GM18909 (cell line): ENCODE measurements around the gene FHIT.
"Not testable (repeated sequence)": the region's sequence is repeated elsewhere in the genome, so short reads cannot be mapped to it uniquely, and the experiment has no call there.

Experiments
- ATAC-seq: cut with Tn5 transposase; IDR thresholded peaks from one replicate; pipeline ENCODE4 v1.9.1; 2021; ENCODE audit warnings: mild to moderate bottlenecking; ENCODE audit not compliant: unreplicated experiment, poor library complexity

FHIT gene

DNA sequence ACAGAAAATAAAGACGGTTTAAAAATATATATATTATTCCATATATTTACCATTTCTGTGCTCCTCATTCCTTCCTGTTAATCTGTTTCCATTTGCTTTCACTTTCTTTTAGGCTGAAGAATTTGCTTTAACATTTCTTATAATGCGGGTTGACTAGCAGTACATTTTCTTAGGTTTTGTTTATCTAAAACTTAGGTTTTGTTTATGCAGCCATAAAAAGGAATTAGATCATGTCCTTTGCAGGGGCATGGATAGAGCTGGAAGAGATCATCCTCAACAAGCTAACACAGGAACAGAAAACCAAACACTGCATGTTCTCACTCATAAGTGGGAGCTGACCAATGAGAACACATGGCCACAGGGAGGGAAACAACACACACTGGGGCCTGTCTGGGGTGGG is 578.1 kb downstream of the FHIT start:
- ATAC-seq, result no peak

DNA sequence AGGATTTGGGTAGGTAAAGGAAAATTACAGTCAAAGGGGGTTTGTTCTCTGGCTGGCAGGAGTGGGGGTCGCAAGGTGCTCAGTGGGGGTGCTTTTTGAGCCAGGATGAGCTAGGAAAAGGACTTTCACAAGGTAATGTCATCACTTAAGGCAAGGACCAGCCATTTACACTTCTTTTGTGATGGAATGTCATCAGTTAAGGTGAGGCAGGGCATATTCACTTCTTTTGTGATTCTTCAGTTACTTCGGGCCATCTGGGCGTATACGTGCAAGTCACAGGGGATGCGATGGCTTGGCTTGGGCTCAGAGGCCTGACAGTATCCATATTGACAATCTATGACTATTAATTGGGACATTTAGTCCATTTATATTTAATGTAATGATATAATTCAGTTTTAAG is 578.9 kb downstream of the FHIT start:
- ATAC-seq, result not testable (repeated sequence)

DNA sequence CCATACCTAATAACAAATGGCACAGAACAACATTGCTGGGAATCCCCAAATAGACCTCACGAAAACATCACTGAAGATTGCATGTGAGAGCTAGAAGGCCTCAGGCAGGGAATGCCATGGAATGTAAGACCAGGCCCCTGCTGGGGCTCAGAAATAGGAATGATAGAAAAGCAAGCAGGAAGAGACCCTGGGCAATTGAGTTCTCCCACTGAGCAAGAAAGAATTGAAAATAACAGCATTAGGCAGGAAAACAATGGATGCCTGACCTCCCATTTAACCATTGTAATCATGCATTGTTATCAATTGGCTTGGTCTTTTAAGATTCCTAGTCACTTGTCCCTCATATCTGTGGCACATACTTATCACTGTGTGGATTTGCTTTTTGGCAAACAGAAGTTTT is 581.6 kb downstream of the FHIT start:
- ATAC-seq, result no peak

DNA sequence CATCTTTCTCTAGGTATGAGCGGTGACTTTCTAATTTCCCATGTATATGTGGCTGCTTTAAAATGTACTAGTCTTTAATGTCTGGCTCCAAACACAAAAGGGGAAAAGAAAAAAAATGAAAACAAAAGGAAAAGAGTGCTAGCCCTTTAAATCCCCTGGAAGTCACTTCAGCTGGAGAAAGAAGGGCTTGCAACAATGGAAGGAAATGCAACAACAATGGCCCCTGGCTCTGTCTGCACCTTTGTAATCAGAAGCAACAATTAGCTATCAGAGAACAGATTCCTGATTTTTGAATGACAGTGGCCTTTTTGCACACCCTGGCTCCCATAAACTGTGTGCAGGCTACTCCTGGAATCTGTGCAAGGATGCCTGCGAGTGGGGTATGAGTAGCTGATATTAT is 591.2 kb downstream of the FHIT start:
- no peak for ATAC-seq

DNA sequence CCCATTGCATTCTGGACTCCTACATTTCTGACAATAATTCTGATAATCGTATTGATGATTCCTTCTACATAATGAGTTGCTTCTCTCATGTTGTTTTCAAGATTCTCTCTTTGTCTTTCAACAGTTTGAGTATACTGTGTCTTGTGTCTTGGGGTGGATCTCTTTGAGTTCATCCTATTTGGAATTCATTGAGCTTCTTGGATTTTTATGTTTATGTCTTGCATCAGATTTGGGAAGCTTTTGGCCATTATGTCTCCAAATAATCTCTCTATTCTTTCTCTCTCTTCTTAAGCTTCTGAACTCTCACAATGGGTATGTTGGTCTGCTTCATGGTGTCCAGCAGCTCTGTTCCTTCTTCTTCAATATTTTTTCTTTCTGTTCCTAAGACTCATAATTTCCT is 592.2 kb downstream of the FHIT start:
- no peak for ATAC-seq

DNA sequence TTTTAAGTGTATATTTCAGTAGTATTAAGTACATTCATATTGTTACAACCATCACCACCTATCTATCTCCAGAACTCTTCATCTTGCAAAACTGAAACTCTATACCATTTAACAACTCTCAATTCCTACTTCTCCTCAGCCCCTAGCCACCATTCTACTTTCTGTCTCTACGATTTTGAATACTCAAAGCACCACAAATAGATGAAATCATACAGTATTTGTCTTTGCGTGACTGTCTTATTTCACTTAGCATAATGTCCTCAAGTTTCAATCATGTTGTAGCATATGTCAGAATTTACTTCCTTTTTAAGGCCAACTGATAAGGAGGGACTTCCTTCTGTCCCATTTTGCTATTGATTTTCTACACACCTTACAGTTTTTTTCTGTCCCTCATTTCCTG is 593.3 kb downstream of the FHIT start:
- peak; percentile 94 for ATAC-seq

DNA sequence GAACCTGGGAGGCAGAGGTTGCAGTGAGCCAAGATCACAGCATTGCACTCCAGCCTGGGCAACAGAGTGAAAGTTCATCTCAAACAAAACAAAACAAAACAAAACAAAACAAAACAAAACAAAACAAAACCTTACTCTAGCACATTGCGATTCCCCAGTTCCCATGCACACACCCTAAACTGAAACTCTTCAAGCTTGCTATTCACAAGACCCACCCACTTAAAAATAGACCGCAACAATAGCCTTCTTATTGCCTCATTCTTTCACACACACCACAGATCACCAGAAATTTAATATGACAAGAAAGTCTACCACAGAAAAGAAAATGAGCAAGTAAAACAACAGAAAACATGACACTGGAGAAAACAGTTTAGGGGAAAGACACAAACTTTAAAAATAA is 598.4 kb downstream of the FHIT start:
- no peak for ATAC-seq

DNA sequence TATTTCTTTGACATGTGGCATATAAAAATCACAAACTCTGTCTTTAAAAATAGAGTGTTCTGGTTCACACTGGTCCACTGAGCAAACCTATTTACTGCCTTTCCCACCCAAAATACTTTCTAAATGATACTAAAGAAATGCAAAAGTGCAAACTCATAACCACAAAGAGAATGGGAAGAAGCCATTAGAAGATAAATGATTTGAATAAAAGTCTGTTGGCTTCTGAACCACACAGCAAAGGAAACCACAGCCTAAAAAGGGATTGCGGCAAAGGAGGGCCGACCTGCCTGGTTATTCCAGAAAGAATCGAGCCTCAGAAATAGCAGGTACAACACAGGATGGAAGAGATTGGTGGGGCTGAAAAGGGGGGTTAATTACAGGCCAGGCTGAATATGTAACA is 599.5 kb downstream of the FHIT start:
- no peak for ATAC-seq

DNA sequence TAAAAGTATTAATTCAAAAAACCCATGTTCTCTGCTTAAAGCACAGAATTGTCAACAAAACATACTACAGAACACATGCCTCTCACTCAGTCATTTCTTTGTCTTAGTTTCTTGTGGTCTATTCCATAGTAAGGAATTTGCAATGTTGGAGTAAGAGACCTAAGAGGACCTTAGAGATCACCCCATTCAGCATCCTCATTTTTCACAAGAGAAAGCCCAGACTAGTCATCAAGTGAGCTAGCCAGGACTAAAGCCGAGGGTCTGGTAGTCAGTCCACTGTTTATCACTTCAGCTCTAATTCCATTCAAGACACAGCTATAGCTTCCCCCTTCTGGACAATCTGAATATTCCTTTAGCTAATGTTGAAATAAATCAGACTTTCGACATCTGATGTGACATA is 601.1 kb downstream of the FHIT start:
- no peak for ATAC-seq

DNA sequence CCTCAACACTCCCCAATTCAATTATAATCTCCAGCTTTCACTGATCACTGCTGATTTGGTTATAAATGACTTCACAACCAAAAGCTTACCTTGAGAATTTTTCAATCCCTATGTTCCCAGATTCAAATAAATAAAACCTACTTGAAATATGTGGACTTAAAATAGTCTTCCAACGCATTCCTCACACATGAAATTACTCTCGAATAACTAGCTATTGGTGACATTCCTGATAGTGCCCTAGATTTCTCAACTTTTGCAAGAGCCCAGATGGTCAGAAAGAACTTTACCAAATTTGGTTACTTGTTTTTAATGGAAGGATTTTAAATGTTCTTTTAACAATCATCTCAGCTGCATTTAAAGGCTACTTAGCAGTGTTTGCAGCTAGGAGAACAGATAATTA is 605.5 kb downstream of the FHIT start:
- ATAC-seq, result no peak

DNA sequence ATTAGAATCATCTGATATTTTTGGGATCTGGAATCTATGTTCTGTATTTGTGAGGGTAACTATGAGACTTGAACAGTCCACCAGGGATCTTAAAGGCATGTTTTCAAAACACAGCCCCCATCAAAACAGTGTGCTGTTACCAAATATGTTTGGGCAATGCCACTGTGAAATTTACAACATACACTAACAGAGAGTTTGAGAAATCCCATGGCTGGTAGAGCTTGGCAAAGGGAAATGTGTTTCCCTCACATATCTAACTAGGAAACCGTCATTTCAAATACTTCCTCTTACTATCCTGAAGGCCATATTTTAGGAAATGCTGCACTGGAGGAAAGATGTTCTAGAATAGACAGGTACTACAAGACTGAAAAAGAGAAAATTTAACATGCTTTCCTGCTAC is 607.4 kb downstream of the FHIT start:
- ATAC-seq, result no peak

DNA sequence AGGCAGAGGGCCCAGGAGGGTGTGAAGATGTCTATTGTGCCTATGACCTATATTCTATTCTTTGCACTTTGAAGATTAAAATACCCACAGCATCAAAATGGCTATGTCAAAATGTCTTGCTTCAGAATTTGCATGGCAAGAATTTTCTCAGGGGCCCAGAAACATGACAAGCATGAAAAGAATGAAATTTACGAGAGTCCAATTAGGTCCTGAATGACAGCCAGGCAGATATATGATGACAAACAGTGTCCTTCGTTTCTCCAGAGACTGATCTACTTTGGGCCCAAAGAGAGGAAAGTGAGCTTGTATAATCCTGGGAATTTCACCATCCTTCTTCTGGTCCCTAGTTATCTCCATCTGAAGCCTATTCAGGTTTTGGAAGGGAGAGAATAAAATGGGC is 609.9 kb downstream of the FHIT start:
- ATAC-seq, result no peak

DNA sequence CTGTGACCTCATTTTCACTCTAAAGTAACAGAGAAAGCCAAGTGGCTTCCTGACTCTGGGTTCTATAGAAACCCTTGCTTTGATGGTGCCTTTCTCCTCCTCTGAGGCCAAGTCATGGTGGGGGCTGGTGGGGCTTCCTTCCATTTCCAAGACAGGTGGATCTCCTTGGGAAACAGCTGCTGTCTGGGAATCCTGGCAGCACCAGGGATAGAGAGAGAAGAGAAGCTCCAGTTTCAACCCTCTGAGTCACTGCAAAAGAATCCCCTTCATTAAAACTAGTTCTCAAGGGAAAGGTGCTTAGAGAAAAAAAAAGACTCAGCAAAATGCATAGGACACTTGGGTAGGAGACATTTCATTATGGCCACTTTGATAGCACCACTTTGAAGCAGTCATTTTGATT is 614.4 kb downstream of the FHIT start:
- no peak for ATAC-seq

DNA sequence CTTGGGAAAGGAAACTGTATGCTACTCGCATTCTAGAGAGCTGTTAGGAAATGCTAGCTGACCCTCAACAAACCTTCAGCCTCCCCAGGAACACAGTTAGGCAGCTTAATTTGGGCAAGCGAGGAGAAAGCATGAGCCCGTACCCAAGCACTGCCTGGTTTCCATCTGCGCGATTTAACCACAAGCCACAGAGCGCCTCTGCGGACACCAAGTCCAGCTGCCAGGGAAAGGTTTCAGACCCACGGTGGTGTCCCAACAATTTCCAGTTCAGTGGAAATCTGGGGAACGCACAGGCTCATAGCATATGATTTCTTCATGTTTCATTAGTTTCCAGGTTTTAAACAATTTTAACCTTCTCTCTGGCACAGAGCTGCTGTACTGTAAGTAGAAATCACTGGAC is 617.6 kb downstream of the FHIT start:
- no peak for ATAC-seq

DNA sequence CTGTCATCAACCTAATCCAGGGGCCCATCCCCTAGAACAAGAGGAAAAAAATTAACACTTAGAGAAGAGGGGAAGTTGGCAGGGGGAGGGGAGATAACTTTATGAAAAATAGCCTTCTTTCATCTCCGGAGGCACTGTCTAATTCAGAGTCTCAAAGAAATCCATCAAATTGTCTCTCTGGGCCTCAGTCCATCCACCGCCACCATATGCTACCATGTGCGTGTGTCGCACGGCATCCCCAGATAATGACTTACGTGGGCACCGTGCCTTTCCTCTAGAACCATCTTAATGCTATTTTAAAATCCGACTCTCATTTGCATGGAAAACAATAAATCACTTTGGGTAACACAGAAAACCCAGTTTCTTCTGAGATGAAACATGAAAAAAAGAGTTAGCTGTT is 619.7 kb downstream of the FHIT start:
- ATAC-seq, result no peak

DNA sequence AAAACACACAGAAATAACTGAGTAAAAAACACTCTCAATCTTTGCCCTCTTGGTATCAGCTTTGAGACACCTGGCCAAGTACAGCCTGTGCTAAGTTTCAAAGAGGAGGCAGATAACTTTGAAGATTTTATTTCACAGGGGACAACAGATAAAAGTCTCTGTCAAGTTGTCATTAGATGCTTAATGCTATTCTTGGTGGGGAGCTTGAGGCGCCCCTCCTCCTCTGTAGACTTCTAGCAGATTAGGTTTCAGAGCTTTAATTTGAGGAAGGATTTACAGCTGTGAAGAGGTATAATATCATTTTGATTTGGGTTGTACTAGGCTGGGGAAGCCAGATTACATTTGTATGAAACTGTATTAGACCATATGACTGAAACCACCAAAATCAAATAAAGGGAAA is 620.3 kb downstream of the FHIT start:
- ATAC-seq, result no peak

DNA sequence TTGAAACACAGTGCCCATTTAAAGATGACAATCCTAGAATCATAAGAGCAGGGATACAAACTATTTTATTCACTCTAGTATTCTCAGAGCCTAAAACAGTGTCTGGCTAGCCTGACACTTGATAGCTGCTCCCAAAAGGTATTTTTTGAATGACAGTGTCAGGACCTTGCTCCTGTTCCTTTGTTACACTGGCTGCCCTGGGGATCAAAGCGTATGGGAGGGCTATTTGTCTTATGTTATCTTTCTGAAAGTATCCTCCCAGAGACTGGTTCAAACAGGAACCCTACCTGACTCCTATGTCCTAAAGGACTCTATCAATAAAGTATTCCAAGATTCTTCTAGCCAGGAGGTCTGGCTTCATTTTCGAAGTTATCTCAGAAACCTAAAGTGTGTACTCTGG is 621.4 kb downstream of the FHIT start:
- no peak for ATAC-seq

DNA sequence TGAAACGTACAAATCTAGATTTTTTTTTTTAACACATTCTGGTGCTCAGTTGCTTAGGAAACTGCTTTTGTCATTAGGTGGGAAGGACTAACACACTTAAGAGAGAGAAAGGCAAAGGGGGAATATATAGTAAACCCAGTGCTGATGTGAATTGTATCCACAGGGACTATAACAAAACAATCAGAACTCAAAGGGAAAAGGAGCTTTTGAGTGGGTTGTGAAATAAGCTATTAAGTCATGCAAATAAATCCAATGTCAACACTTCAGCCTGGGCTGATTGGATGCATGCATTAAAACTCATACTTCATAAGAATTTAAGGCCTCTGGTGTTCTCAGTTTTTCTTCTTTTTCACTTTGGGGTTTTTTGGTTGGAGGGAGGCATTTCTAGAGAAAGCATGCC is 628.9 kb downstream of the FHIT start:
- no peak for ATAC-seq

DNA sequence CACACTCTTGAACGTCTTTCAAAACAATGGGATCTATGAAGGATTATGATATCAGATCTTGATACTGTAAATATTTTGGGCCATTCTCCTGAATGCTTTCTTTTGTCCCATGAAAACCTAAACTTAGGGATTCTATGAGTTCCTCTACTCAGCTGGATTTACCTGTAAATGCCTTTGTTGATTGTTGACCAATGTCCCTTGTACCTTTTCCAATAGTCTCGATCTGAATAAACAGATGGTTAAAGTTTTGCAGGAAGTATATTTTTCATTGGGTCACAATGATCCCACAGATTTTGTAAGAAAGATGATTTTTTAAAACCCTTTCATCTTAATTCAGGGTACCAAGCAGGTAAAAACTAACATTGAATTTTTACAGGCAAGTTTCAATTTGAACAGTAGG is 634.1 kb downstream of the FHIT start:
- ATAC-seq, result no peak

DNA sequence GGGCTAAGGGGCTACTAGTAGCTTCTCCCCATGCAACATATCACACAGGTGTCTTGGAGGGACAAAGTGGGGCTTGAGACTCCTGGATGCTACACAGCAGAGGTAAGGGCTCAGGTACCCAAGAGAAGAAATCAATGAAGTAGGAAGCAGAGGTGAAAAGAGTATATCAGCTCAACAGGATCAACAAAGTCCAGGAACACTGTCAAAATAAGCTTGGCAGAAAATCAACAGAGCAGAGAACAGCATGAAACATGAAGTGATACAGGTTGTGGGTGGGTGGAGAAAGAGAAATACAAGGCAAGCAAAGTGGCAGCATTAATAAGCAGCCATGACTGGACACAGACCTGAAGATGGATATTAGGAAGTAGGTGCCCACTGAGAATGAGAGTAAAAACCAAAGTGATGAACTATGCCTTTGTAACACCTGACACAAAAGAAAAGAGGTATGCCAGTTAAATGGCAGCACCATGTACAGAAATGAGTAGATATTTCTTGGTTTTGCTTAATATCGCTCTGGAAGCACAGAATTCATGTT is 637.4 kb downstream of the FHIT start:
- ATAC-seq, result no peak

DNA sequence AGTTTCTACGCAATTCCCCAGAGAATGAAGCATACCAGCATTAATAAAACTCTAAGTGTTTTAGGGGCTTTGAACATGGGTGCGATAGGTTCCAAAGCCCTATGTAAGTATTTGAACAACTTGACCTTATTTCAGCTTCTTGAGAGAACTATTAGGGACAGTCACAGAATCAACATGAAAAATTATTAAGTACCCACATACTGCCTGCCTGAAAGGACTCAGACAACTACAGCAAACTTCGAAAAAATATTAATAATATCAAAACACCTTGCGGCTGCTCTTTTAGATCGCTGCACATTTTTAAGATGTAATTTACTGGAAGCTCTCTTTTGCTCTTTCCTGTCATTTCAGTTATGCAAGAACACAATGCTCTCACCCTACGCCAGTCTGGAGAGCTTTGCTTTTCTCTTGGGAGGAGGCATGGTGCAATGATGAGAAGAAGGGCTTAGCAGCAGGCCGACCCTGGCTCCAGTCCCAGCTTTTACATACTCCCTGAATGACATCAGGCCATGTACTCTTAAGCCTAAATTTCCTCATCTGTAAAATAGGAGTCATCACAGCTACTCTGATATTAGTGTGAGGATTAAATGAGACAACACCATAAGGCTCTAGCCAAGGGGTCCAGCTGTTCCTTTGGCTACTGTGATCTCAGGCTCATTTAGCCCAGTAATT is 640.7 kb downstream of the FHIT start:
- no peak for ATAC-seq

DNA sequence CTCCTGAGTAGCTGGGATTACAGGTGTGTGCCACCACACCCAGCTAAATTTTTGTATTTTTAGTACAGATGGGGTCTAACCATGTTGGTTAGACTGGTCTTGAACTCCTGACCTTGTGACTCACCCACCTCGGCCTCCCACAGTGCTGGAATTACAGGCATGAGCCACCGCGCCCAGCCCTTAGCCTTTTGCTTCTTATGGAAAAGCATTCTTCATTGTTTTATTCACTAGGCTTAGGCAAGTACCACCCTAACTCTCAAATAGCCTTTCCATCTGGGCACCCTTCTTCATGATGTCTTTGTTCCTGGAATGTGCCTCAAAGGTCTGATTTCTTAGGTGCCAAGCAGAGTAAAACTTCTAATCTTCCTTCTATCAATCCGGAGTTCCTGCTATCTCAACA is 641.8 kb downstream of the FHIT start:
- ATAC-seq, result no peak

DNA sequence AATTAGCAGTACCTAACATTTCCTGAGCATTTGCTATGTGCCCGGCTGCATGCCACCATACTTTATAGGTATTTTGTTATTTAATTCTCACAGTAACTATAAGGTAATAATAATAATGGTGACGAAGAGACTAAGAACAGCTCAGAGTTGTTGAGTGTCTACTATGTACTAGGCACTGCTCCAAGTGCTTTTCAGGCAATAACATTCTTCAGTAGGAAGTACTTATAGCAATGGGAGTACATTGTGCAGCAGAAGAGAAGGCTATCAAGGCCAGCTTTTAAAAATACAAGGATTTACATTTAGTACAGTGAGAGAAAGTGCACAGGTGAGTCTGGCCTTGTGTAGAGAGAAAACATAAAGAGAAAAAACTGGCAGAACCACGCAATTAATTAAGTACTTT is 647.4 kb downstream of the FHIT start:
- ATAC-seq, result no peak
